GM18511 (cell line): Measurements from ENCODE around the gene C17orf75.
"Not testable (repeated sequence)": the region's sequence is repeated elsewhere in the genome, so short reads cannot be mapped to it uniquely, and the experiment has no call there.

Source experiments
- ATAC-seq: cut with Tn5 transposase; IDR thresholded peaks from one replicate; pipeline ENCODE4 v1.9.1; 2021; ENCODE audit warnings: mild to moderate bottlenecking, moderate library complexity; ENCODE audit not compliant: unreplicated experiment

Gene C17orf75, protein sequence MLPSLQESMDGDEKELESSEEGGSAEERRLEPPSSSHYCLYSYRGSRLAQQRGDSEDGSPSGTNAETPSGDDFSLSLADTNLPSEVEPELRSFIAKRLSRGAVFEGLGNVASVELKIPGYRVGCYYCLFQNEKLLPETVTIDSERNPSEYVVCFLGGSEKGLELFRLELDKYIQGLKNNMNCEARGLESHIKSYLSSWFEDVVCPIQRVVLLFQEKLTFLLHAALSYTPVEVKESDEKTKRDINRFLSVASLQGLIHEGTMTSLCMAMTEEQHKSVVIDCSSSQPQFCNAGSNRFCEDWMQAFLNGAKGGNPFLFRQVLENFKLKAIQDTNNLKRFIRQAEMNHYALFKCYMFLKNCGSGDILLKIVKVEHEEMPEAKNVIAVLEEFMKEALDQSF

GRCh38 chr17:32341857-32342602 is at the start of gene C17orf75:
C17orf75 (minus strand) TSS chr17:32342173; CDS start chr17:32342139, 34 bp downstream.
- peak; percentile 77 for ATAC-seq

DNA sequence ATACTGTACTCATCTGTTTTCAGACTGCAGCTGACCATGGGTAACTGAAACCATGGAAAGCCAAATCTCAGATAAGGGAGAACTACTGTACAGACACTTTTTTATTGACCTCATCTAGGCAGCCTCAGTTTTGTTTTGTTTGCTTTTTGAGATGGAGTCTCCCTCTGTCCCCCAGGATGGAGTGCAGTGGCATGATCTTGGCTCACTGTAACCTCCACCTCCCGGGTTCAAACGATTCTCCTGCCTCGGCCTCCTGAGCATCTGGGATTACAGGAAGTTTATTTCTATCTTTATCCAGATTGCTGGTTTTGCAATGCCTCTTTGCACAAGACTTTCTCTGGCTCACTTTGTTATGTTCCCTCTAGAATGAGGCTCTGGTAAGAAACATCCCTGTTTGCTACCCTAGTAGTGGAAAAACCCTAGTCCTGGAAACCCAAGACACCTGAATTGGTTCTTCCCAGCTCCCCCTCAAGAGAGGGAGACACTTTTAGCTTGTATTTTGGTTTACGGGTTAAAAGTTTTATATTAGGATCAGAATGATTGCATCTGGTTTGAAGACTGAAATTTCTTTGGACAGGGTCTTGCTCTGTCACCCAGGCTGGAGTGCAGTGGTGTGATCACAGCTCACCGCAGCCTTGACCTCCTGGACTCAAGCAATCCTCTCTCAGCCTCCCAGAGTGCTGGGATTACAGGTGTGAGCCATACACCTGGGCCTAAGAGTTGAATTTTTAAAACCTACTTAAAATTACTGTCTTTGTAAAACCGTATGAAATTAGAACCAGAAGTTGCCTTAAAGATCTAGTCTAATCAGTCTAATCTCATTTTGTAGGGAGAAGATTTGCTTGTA is 46.9 kb upstream of the C17orf75 start:
- no peak for ATAC-seq

DNA sequence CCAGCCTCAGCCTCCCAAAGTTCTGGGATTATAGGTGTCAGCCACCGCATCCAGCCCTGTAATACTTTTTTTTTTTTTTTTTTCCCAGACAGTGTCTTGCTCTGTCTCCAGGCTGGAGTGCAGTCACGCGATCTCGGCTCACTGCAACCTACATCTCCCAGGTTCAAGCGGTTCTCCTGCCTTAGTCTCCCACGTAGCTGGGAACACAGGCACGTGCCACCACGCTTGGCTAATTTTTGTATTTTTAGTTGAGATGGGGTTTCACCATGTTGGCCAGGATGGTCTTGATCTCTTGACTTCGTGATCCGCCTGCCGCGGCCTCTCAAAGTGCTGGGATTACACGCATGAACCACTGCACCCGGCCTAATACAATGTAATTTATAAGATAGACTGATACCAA is 46.2 kb upstream of the C17orf75 start:
- not testable (repeated sequence) for ATAC-seq

GRCh38 chr17:32386844-32387243 is 44.9 kb upstream of the C17orf75 start:
- ATAC-seq, result no peak

GRCh38 chr17:32385971-32386370 is 44.0 kb upstream of the C17orf75 start:
- ATAC-seq, result no peak

DNA sequence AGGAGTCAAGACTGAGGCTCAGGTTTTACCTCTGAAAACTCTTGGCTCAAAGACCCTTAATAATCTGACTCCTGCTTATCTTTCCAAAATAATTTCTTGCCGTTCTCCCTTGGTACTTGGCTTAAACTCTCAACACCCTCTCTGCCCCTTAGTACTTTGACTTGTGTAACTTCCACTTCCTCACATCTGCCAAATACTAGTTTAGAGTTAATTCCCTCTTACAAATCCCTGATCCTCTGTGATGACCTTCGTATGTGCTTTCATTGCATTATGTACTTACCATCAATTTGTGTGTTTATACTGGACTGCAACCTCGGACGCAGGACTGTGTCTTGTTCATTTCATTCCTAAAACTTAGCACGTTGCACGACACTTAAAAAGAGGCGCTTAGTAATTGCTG is 43.1 kb upstream of the C17orf75 start:
- no peak for ATAC-seq

GRCh38 chr17:32383926-32384434 is 42.0 kb upstream of the C17orf75 start:
- no peak for ATAC-seq

- ATAC-seq, result no peak
Observed at GRCh38 chr17:32382526-32383223, 40.7 kb upstream of the C17orf75 start.

DNA sequence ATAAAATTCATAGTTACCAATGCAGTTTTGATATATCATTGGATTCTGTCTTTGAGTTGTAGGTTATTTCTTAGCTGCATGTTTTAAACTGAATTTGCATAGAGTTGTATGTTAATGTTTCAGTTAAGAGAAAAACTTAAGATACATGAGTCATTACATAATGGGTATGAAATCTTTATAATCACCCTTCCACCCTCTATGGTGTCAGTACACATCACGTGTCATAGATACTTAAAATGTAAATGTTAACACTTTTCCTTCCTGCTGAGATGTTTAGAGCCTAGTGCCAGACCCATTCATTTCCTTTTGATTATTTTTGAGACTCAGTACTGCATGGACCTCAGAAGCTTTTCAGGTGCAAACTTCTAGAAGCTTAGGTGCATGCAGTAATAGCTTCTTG is 28.5 kb upstream of the C17orf75 start:
- no peak for ATAC-seq

- ATAC-seq, result no peak
Observed at GRCh38 chr17:32361270-32361669, 19.3 kb upstream of the C17orf75 start.

GRCh38 chr17:32357615-32358014 is 15.6 kb upstream of the C17orf75 start:
- ATAC-seq, result no peak

- no peak for ATAC-seq
Observed at GRCh38 chr17:32356750-32357149, 14.8 kb upstream of the C17orf75 start.

GRCh38 chr17:32356378-32356743 is 14.4 kb upstream of the C17orf75 start:
- ATAC-seq, result no peak

- ATAC-seq, result no peak
Observed at GRCh38 chr17:32355649-32356377, 13.8 kb upstream of the C17orf75 start.

DNA sequence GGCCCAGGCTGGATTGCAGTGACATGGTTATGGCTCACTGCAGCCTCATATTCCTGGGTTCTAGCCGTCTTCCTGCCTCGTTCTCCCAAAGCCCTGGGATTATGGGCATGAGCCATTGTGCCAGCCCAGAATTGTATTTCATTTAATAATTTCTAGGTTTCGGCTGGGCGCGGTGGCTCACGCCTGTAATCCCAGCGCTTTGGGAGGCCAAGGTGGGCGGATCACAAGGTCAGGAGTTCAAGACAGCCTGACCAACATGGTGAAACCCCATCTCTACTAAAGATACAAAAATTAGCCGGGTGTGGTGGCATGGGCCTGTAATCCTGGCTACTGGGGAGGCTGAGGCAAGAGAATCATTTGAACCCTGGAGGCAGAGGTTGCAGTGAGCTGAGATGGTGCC is 10.8 kb upstream of the C17orf75 start:
- ATAC-seq, result not testable (repeated sequence)

- peak; percentile 27 for ATAC-seq
Observed at GRCh38 chr17:32350666-32351418, 8.9 kb upstream of the C17orf75 start.

DNA sequence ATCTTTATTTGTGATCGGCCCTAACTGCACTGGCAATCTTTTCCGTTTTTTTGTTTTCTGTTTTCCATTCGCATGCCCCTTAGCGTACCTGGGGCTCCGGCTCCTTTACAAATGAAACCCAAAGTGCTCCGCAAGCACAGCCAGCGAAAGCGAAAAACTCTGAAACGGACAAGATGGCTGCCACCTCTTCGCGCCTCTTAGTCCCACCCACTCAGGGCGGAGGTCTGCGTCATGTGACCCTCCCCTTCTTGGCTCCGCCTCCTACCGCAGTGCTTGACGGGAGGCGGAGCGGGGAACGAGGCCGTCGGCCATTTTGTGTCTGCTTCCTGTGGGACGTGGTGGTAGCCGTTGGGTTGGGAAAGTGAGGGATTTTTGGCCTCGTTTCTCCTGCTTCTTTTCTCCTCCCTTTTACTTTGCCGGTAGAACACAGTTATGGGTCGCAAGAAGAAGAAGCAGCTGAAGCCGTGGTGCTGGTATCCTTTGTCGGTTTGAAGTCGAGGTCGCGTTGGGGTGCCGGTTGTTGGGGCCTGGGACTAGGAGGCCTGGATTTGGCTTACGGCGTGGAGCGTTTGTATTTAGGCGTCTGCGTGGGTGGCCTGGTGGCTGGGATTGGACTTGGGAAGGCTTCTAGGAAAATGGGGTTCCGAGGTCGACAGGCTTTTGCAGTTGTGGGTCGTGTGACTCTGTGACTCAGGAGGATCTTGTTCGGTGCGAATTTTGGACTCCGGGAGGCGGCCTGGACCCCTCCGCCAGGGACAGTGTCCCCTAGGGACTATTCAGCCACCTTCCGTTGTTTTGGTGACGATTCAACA is 8.1 kb upstream of the C17orf75 start, which contains the start of gene ZNF207:
Gene ZNF207, plus strand, starts transcription at position 304 of the 812 bp plus-strand sequence. Its CDS starts 129 bp downstream, at position 433.
- ATAC-seq, result peak; percentile 84

DNA sequence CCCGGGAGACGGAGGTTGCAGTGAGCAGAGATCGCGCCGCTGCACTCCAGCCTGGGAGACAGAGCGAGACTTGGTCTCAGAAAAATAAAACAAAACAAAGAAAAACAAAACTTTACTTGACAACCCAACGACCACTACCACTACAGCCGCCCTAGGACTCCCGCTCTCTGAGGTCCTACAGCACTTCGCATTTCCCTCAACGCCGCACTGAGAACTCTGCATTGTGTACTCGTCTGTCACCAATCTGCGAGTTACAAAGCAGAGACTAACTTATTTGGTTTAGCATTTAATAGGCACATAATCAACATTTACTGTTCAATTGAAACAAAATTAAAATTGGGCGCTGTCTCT is 7.5 kb upstream of the C17orf75 start:
- ATAC-seq, result no peak
